IPS DF 4.7 (cell line): Measurements from ENCODE around the gene CD1D.
"Not testable (repeated sequence)": the region's sequence is repeated elsewhere in the genome, so short reads cannot be mapped to it uniquely, and the experiment has no call there.

ENCODE experiments used
- DNase-seq: peaks from one replicate; pipeline ENCODE4 v3.0.0-alpha.2; 2013; ENCODE audit warnings: low spot score; ENCODE audit errors: extremely low read depth

CD1D gene

GRCh38 chr1:158176399-158176798 lies 4.3 kb upstream of the CD1D start:
- DNase-seq = no peak

GRCh38 chr1:158176849-158177699 lies 3.6 kb upstream of the CD1D start:
- not testable (repeated sequence) for DNase-seq

- no peak for DNase-seq
Measured at GRCh38 chr1:158177700-158178450, 2.8 kb upstream of the CD1D start.

- no peak for DNase-seq
Measured at GRCh38 chr1:158179301-158180041, 1.2 kb upstream of the CD1D start.

GRCh38 chr1:158181577-158181922 lies 855 bp downstream of the CD1D start:
- DNase-seq = no peak

GRCh38 chr1:158185770-158186169 lies 5.1 kb downstream of the CD1D start:
- DNase-seq = no peak

- no peak for DNase-seq
Measured at GRCh38 chr1:158186180-158186579, 5.5 kb downstream of the CD1D start.

- no peak for DNase-seq
Measured at GRCh38 chr1:158188611-158189010, 7.9 kb downstream of the CD1D start.

GRCh38 chr1:158189624-158190023 lies 8.9 kb downstream of the CD1D start:
- no peak for DNase-seq

- no peak for DNase-seq
Measured at GRCh38 chr1:158191299-158191698, 10.6 kb downstream of the CD1D start.

GRCh38 chr1:158196461-158196860 lies 15.8 kb downstream of the CD1D start:
- DNase-seq = no peak

- DNase-seq = no peak
Measured at GRCh38 chr1:158199849-158200248, 19.2 kb downstream of the CD1D start.

- DNase-seq = no peak
Measured at GRCh38 chr1:158200527-158200926, 19.8 kb downstream of the CD1D start.

GRCh38 chr1:158203693-158204457 lies 23.2 kb downstream of the CD1D start:
- DNase-seq = no peak

GRCh38 chr1:158204458-158204827 lies 23.7 kb downstream of the CD1D start:
- DNase-seq = no peak

- no peak for DNase-seq
Measured at GRCh38 chr1:158208586-158209116, 28.0 kb downstream of the CD1D start.

GRCh38 chr1:158212320-158212719 lies 31.6 kb downstream of the CD1D start:
- DNase-seq = no peak

GRCh38 chr1:158223445-158223844 lies 42.8 kb downstream of the CD1D start:
- DNase-seq = not testable (repeated sequence)

GRCh38 chr1:158227904-158228623 lies 47.4 kb downstream of the CD1D start:
- DNase-seq = no peak
